Heart left ventricle (tissue), 16 donors: ENCODE results near the gene CUX1. TPM values are rescaled to one million over a fixed set of nuclear protein-coding genes. Genes with fewer than 3 reads are reported as not detected.
A peak's percentile ranks its signal among the peaks of the same experiment; 100 is the strongest.
"Not testable (repeated sequence)": the region's sequence is repeated elsewhere in the genome, so short reads cannot be mapped to it uniquely, and the experiment has no call there.

Experiments used
- ATAC-seq, 4 donors: fragments of 200-7000 bp; cut with Tn5 transposase; one replicate each; pipeline ENCODE4 v1.9.1; 2020 to 2022; ENCODE audit warnings: moderate library complexity in 4 of 4, mild to moderate bottlenecking in 3 of 4, moderate number of reproducible peaks in 1 of 4
- DNase-seq, 5 donors: peaks; one replicate each; pipeline ENCODE4 v3.0.0-alpha.2; 2020
- H3K27ac ChIP-seq, 12 donors: fragments of 200-600 bp; sonication (generic) in 4 of 12; one replicate each; pipeline versions ENCODE4 v1.5.0 to v1.8.0; 2016 to 2022; ENCODE audit warnings: mild to moderate bottlenecking in 2 of 12
- H3K27me3 ChIP-seq, 9 donors: fragments of 200-600 bp; sonication (generic) in 2 of 9; one replicate each; pipeline versions ENCODE4 v1.5.1 to v1.8.0; 2016 to 2022; ENCODE audit warnings: mild to moderate bottlenecking in 3 of 9
- H3K36me3 ChIP-seq, 9 donors: fragments of 200-600 bp; sonication (generic) in 2 of 9; one replicate each; pipeline versions ENCODE4 v1.5.0 to v1.8.0; 2018 to 2022; ENCODE audit warnings: mild to moderate bottlenecking in 2 of 9
- H3K4me1 ChIP-seq, 12 donors: fragments of 200-600 bp; sonication (generic) in 4 of 12; one replicate each; pipeline versions ENCODE4 v1.5.0 to v1.8.0; 2016 to 2022; ENCODE audit warnings: mild to moderate bottlenecking in 3 of 12
- H3K4me3 ChIP-seq, 12 donors: fragments of 200-600 bp; sonication (generic) in 4 of 12; one replicate each; pipeline versions ENCODE4 v1.5.0 to v1.8.0; 2017 to 2022; ENCODE audit warnings: mild to moderate bottlenecking in 9 of 12, moderate library complexity in 4 of 12
- H3K9me3 ChIP-seq, 12 donors: fragments of 200-600 bp; sonication (generic) in 4 of 12; one replicate each; pipeline versions ENCODE4 v1.5.0 to v1.8.0; 2016 to 2022; ENCODE audit warnings: mild to moderate bottlenecking in 1 of 12
- POLR2A ChIP-seq, 2 donors: fragments of 450-650 bp; IDR thresholded peaks; one replicate each; pipeline ENCODE4 v1.6.1; 2017; ENCODE audit warnings: antibody characterized with exemption in 2 of 2, mild to moderate bottlenecking in 2 of 2, moderate library complexity in 2 of 2
- WGBS, 4 donors: extraction: QIAGEN DNeasy Blood & Tissue Kit in 2 of 4; methylation state at CpG; one replicate each; pipeline versions ENCODE4 v1.1.5 to v1.1.7; 2013 to 2018; 5-methylcytosine and 5-hydroxymethylcytosine counted together
- intact Hi-C, 10 donors: fragments of 100-400 bp; cut with DNase I; formaldehyde crosslinking; loops; one replicate each; pipeline versions ENCODE4 v1.11.1 to v1.14.2; 2022
- polyA plus RNA-seq, 2 donors: library from polyadenylated mRNA; stranded (reverse); fragments of 200-250 nt; gene quantifications; one replicate each; pipeline ENCODE4 v1.2.3, GENCODE V29; 2013
- total RNA-seq, 9 donors: library from RNA; depleted of rRNA in 2 of 9; stranded (reverse); fragments of >200 nt in 2 of 9; fragmentation: NEBNext Ultra II Directional in 3 of 9; extraction: Animal tissue kit (Norgen Biotek cat#: 25700) in 3 of 9; gene quantifications; one replicate each; pipeline versions ENCODE4 v1.1.0 to v1.2.4, GENCODE V29; 2016 to 2023
- TF ChIP-seq, protein P1 (sequence below), 12 donors: fragments of 200-600 bp; sonication (generic) in 4 of 12; IDR thresholded peaks; one replicate each; pipeline versions ENCODE4 v1.5.0 to v1.8.0; 2018 to 2022; ENCODE audit warnings: antibody characterized with exemption in 12 of 12, mild to moderate bottlenecking in 5 of 12
- donor health status: ischemic (EF 13 %, LVEDD 7.1; RV severe dilation, severe dysfunction).
- donor health status: healthy with polysubstance abuse.
- donor health status: DM: no; HTN: yes; CAD: no.
- donor health status: DM: no; HTN: no; CAD: no.
- donor health status: ischemic (EF 25% LVEDD 6.9; RV normal size, moderate dysfunction).
- donor health status: ischemic (EF 25% LVEDD 5.7; RV mildly dilated, moderate dysfunction).
- donor health status: healthy.
- donor health status: DM: yes; HTN: yes; CAD: no.
- donor health status: ischemic (EF 35%, LVEDD 5.7; RV mildly dilated, moderate dysfunction).
- donor health status: nonischemic (EF 11% LVEDD 7.7; RV severe dilation, severe dysfunction).
- donor health status: DM: yes; HTN: yes; CAD: no.
- donor health status: PGD.
- donor health status: ischemic (EF 29% LVEDD 5.4; RV normal size, mild dysfunction).
- donor health status: nonischemic (EF 23%, LVEDD 6.1; RV moderate dilation, normal function).

Gene CUX1
- total and polyA plus RNA-seq, 11 donors: 51.9 to 173 (median 122) TPM

DNA sequence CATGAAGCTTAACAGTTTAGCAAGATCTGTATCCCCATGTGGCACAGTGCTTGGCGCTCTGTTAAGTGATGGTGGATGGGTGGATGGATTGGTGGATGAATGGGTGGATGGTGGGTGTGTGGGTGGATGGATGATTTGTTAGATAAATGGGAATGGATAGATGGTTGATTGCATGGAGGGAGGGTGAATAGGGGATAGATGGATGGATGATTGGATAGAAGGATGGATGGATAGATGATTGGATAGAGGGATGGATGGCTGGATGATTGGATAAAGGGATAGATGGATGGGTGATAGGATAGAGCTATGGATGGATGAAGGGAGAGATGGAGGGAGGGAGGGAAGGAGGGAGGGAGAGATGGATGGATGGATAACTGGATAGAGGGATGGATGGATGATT, 229.7 kb downstream of the CUX1 start:
- ATAC-seq (no peak), DNase-seq (no peak)
- Histone ChIP-seq H3K27ac (no peak overlapping the region), H3K36me3 (no peaks in the 10 kb centered on the region), H3K27me3 (no peaks in the 10 kb centered on the region), H3K4me1 (peaks cover 0 to 33% (median 18%) of the 10 kb centered on the region in 12 donors), H3K4me3 (no peak overlapping the region), H3K9me3 (no peaks in the 10 kb centered on the region)
- 97 to 100% (median 98%) methylated on average over 1 of the region's 1 CpG for WGBS, 4 donors
- intact Hi-C loops: no loop called here
- TF ChIP-seq POLR2A (IDR thresholded peaks at IDR 0.05): no peak
- TF ChIP-seq, protein P1, sequence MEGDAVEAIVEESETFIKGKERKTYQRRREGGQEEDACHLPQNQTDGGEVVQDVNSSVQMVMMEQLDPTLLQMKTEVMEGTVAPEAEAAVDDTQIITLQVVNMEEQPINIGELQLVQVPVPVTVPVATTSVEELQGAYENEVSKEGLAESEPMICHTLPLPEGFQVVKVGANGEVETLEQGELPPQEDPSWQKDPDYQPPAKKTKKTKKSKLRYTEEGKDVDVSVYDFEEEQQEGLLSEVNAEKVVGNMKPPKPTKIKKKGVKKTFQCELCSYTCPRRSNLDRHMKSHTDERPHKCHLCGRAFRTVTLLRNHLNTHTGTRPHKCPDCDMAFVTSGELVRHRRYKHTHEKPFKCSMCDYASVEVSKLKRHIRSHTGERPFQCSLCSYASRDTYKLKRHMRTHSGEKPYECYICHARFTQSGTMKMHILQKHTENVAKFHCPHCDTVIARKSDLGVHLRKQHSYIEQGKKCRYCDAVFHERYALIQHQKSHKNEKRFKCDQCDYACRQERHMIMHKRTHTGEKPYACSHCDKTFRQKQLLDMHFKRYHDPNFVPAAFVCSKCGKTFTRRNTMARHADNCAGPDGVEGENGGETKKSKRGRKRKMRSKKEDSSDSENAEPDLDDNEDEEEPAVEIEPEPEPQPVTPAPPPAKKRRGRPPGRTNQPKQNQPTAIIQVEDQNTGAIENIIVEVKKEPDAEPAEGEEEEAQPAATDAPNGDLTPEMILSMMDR (IDR thresholded peaks at IDR 0.05): no peak

DNA sequence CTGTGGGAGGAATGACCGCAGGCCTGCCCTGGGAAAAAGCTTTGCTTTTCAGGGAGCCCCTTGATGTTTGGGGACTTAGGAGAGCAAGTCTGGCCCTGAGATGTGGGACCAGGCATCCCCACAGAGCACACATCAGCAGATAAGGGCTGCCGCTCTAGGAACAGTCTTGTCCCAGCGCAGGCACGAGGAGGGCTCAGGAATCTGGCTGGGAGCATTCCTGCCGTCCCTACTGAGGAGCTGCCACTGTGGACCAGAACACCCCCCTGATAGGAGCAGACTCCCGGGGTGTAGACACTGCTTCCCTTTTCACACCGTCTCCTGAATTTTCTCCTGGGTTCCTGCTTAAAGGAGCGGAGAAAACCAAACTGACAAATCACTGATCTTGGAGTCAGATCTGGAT, 232.3 kb downstream of the CUX1 start:
- DNase-seq (no peak), ATAC-seq (peak in 2 of 4 donors; percentile 40 to 66)
- 57 to 82% (median 68%) methylated on average over 7 to 8 of the region's 8 CpGs for WGBS, 4 donors
- H3K27ac ChIP-seq: peak overlapping the region in 3 of 12 donors; percentile 10 to 50 (median 12)
- H3K4me1 ChIP-seq: peaks cover 0 to 27% (median 13%) of the 10 kb centered on the region in 12 donors
- no peaks in the 10 kb centered on the region for H3K36me3 ChIP-seq
- intact Hi-C loops: loop anchor here in 1 of 10 donors (10.0 kb wide), 1 partner anchor 55 kb away; no protein-coding TSS in a partner anchor
- TF ChIP-seq, protein P1 (IDR thresholded peaks at IDR 0.05): no peak
- TF ChIP-seq POLR2A (IDR thresholded peaks at IDR 0.05): no peak
- peaks cover 0 to 16% (median 7%) of the 10 kb centered on the region in 12 donors for H3K9me3 ChIP-seq
- H3K4me3 ChIP-seq: no peak overlapping the region
- no peaks in the 10 kb centered on the region for H3K27me3 ChIP-seq

DNA sequence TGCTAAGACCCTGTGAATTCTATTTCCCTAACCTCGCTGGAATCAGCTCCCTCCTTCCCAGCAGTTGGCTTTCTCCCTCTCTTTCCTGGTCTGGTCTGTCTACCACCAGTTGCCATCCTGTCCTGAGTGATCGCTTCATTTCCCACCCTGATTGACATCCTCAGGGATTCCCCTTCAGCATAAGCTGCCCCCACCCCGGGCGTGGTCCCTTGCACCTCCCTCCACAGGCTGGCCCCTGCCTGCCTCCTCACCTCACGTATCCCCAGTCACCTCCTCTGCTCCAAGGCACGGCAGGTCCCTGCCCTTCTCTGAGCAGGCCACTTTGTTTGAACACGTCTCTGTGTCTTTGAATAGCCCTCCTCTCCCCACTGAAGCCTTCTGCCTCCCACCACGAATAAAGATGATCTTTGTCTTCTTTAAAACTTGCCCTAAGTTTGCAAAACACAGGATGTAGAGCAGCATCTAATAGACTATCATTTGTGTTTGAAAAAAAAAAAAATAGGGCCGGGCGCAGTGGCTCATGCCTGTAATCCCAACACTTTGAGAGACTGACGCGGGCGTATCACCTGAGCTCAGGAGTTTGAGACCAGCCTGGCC, 233.5 kb downstream of the CUX1 start:
- Histone ChIP-seq H3K27me3 (no peaks in the 10 kb centered on the region), H3K4me3 (no peak overlapping the region), H3K27ac (no peak overlapping the region), H3K4me1 (peaks cover 0 to 18% (median 3%) of the 10 kb centered on the region in 12 donors), H3K36me3 (no peaks in the 10 kb centered on the region), H3K9me3 (peaks cover 0 to 22% (median 7%) of the 10 kb centered on the region in 12 donors)
- TF ChIP-seq, protein P1 (IDR thresholded peaks at IDR 0.05): no peak
- DNase-seq (no peak), ATAC-seq (peak in 2 of 4 donors; percentile 21 to 29)
- intact Hi-C loops: loop anchor here in 1 of 10 donors (10.0 kb wide), 1 partner anchor 54 kb away; no protein-coding TSS in a partner anchor
- 80 to 85% (median 82%) methylated on average over 13 of the region's 13 CpGs for WGBS, 4 donors

DNA sequence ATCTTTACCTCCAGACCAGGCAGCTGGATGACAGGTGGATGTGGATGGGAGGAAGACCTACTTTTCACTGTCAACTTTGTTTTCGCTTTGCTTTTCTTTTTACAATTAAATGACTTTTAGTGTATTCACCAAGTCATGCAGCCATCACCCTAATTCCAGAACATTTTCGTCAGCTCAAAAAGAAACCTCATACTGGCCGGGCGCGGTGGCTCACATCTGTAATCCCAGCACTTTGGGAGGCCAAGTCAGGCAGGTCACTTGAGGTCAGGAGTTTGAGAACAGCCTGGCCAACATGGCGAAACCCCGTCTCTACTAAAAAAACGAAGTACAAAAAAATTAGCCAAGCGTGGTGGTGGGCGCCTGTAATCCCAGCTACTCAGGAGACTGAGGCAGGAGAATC, 234.3 kb downstream of the CUX1 start:
- not testable (repeated sequence) for ATAC-seq, H3K27me3 ChIP-seq, DNase-seq, H3K36me3 ChIP-seq, H3K4me3 ChIP-seq, H3K27ac ChIP-seq
- intact Hi-C loops: loop anchor here in 1 of 10 donors (10.0 kb wide), 1 partner anchor 53 kb away; no protein-coding TSS in a partner anchor
- WGBS, 4 donors: 80 to 89% (median 83%) methylated on average over 10 of the region's 10 CpGs
- Histone ChIP-seq H3K4me1 (peaks cover 0 to 16% (median 0%) of the 10 kb centered on the region in 12 donors), H3K9me3 (peaks cover 0 to 30% (median 9%) of the 10 kb centered on the region in 12 donors)
